ENCODE measurements around the gene GIT2. TPM values are rescaled to one million over a fixed set of nuclear protein-coding genes. Genes with fewer than 3 reads are reported as not detected.
A peak's percentile ranks its signal among the peaks of the same experiment; 100 is the strongest.

Gene GIT2
- total RNA-seq, 2 donors from 2014 or later, result 27.0 to 27.9 TPM

GRCh38 chr12:109912855-109913321 lies 83.3 kb downstream of the GIT2 start:
- H3K27ac Mint-ChIP-seq, result no peak overlapping the region
- no peak overlapping the region for H3K4me3 Mint-ChIP-seq
- H3K36me3 Mint-ChIP-seq (ENCODE audit: low read depth), result peaks cover 90% of the 10 kb centered on the region

GRCh38 chr12:109910969-109911348 lies 85.2 kb downstream of the GIT2 start:
- 76 to 80% methylated on average over 9 to 12 of the region's 12 CpGs for WGBS, 2 experiments (ENCODE audit: insufficient coverage in 1 of 2, insufficient read length in 1 of 2)
- Mint-ChIP-seq H3K36me3 (ENCODE audit: low read depth) (peaks cover 89% of the 10 kb centered on the region), H3K27me3 (ENCODE audit: insufficient read depth) (no peaks in the 10 kb centered on the region), H3K4me3 (no peak overlapping the region), H3K9me3 (no peaks in the 10 kb centered on the region), H3K27ac (no peak overlapping the region), H3K4me1 (no peaks in the 10 kb centered on the region)
- peaks cover 80% of the 10 kb centered on the region for H3K36me3 ChIP-seq (ENCODE audit: control insufficient read depth, insufficient read depth, low read length)
- H3K9ac ChIP-seq (ENCODE audit: extremely low read depth, low read length, poor library complexity, severe bottlenecking), result no peak overlapping the region
- DNase-seq, result peak; percentile 99
- H3K4me1 ChIP-seq (ENCODE audit: control insufficient read depth, insufficient read depth, low read length), result no peaks in the 10 kb centered on the region
- no peaks in the 10 kb centered on the region for H3K9me3 ChIP-seq (ENCODE audit: control insufficient read depth, low read length)
- no peak overlapping the region for H3K27ac ChIP-seq (ENCODE audit: low read depth, low read length)
- no peak overlapping the region for H3K4me3 ChIP-seq (ENCODE audit: low read length)
- peak; percentile 95 for TF ChIP-seq CTCF (conservative IDR thresholded peaks at IDR 0.05)
- H3K27me3 ChIP-seq (ENCODE audit: control insufficient read depth, insufficient read depth, low read length, poor library complexity, severe bottlenecking), result no peaks in the 10 kb centered on the region

More at GRCh38 chr12:109912855-109913321, 83.3 kb downstream of the GIT2 start:
- no peaks in the 10 kb centered on the region for H3K4me1 Mint-ChIP-seq
- Histone ChIP-seq H3K27me3 (ENCODE audit: control insufficient read depth, insufficient read depth, low read length, poor library complexity, severe bottlenecking) (no peaks in the 10 kb centered on the region), H3K36me3 (ENCODE audit: control insufficient read depth, insufficient read depth, low read length) (peaks cover 80% of the 10 kb centered on the region), H3K27ac (ENCODE audit: low read depth, low read length) (no peak overlapping the region), H3K4me3 (ENCODE audit: low read length) (no peak overlapping the region), H3K9ac (ENCODE audit: extremely low read depth, low read length, poor library complexity, severe bottlenecking) (no peak overlapping the region), H3K4me1 (ENCODE audit: control insufficient read depth, insufficient read depth, low read length) (no peaks in the 10 kb centered on the region), H3K9me3 (ENCODE audit: control insufficient read depth, low read length) (no peaks in the 10 kb centered on the region)
- 94 to 98% methylated on average over 4 to 12 of the region's 12 CpGs for WGBS, 2 experiments (ENCODE audit: insufficient coverage in 1 of 2, insufficient read length in 1 of 2)
- no peaks in the 10 kb centered on the region for H3K9me3 Mint-ChIP-seq
- H3K27me3 Mint-ChIP-seq (ENCODE audit: insufficient read depth), result no peaks in the 10 kb centered on the region
- no peak for TF ChIP-seq CTCF (conservative IDR thresholded peaks at IDR 0.05)
- DNase-seq, result no peak

- peaks cover 84% of the 10 kb centered on the region for H3K36me3 ChIP-seq (ENCODE audit: control insufficient read depth, insufficient read depth, low read length)
- H3K9ac ChIP-seq (ENCODE audit: extremely low read depth, low read length, poor library complexity, severe bottlenecking), result no peak overlapping the region
- H3K9me3 ChIP-seq (ENCODE audit: control insufficient read depth, low read length), result no peaks in the 10 kb centered on the region
- no peak for TF ChIP-seq CTCF (conservative IDR thresholded peaks at IDR 0.05)
- H3K27ac Mint-ChIP-seq, result no peak overlapping the region
- H3K27me3 Mint-ChIP-seq (ENCODE audit: insufficient read depth), result no peaks in the 10 kb centered on the region
- 80 to 88% methylated on average over 4 to 8 of the region's 8 CpGs for WGBS, 2 experiments (ENCODE audit: insufficient coverage in 1 of 2, insufficient read length in 1 of 2)
- no peaks in the 10 kb centered on the region for H3K9me3 Mint-ChIP-seq
- H3K27me3 ChIP-seq (ENCODE audit: control insufficient read depth, insufficient read depth, low read length, poor library complexity, severe bottlenecking), result no peaks in the 10 kb centered on the region
- peaks cover 89% of the 10 kb centered on the region for H3K36me3 Mint-ChIP-seq (ENCODE audit: low read depth)
- no peak overlapping the region for H3K4me3 Mint-ChIP-seq
- H3K27ac ChIP-seq (ENCODE audit: low read depth, low read length), result no peak overlapping the region
- H3K4me1 Mint-ChIP-seq, result no peaks in the 10 kb centered on the region
- DNase-seq, result no peak
- no peaks in the 10 kb centered on the region for H3K4me1 ChIP-seq (ENCODE audit: control insufficient read depth, insufficient read depth, low read length)
- no peak overlapping the region for H3K4me3 ChIP-seq (ENCODE audit: low read length)
Measured at GRCh38 chr12:109910254-109910968, 85.8 kb downstream of the GIT2 start.

All from endodermal cell (in vitro differentiated cells).